Adrenal gland (tissue), 5 donors: ENCODE results near the gene PTPRD.

Source experiments
- CTCF ChIP-seq, 6 experiments: fragments of 450-650 bp in 4 of 6; fragments of 200-600 bp in 2 of 6; sonication (generic) in 1 of 6; IDR thresholded peaks; 1 replicate in 5 of 6; 2 replicates in 1 of 6; pipeline versions ENCODE4 v1.5.1 to v1.8.0; 2016 to 2021; ENCODE audit warnings: antibody characterized with exemption in 6 of 6, mild to moderate bottlenecking in 2 of 6, moderate library complexity in 1 of 6
- POLR2A ChIP-seq, 2 donors: fragments of 450-650 bp; IDR thresholded peaks; one replicate each; pipeline ENCODE4 v1.6.1; 2017; ENCODE audit warnings: antibody characterized with exemption in 2 of 2, mild to moderate bottlenecking in 2 of 2, moderate library complexity in 1 of 2
- donor health status: DM: no; HTN: no; CAD: no.

- TF ChIP-seq CTCF (IDR thresholded peaks at IDR 0.05) (no peak), POLR2A (IDR thresholded peaks at IDR 0.05) (no peak)
Observed at GRCh38 chr9:10079284-10079964, 533.4 kb downstream of the PTPRD start.
